Activated CD8-positive, alpha-beta T cell treated with anti-CD3 and anti-CD28 coated beads for 36 hours (primary cell): ENCODE results near the gene EPB41L4A. TPM values are rescaled to one million over a fixed set of nuclear protein-coding genes. Genes with fewer than 3 reads are reported as not detected.

ENCODE experiments used
- ATAC-seq: fragments of 200-7000 bp; cut with Tn5 transposase; one replicate; pipeline ENCODE4 v1.10.0; 2021; ENCODE audit warnings: mild to moderate bottlenecking, moderate library complexity
- CTCF ChIA-PET: fragments of 350-600 bp; sonication (Branson Sonifier 250); formaldehyde crosslinking; loops from one replicate; lab custom pipeline; 2021; ENCODE audit warnings: antibody characterized with exemption; lab: Charles Lee
- POLR2A ChIA-PET: fragments of 350-600 bp; sonication (Branson Sonifier 250); formaldehyde crosslinking; loops from one replicate; lab custom pipeline; 2021; ENCODE audit warnings: antibody characterized with exemption; lab: Charles Lee
- DNase-seq: peaks from one replicate; pipeline ENCODE4 v3.0.0-alpha.2; 2020
- H3K27ac Mint-ChIP-seq: one replicate; pipeline ENCODE4 v1.8.0; 2021; ENCODE audit warnings: mild to moderate bottlenecking, mixed read lengths
- H3K27me3 Mint-ChIP-seq: one replicate; pipeline ENCODE4 v1.8.0; 2021; ENCODE audit warnings: mixed read lengths
- H3K36me3 Mint-ChIP-seq: one replicate; pipeline ENCODE4 v1.8.0; 2021; ENCODE audit warnings: low read depth, mixed read lengths
- H3K4me1 Mint-ChIP-seq: one replicate; pipeline ENCODE4 v1.8.0; 2021; ENCODE audit warnings: low read depth, mixed read lengths
- H3K4me3 Mint-ChIP-seq: one replicate; pipeline ENCODE4 v1.8.0; 2021; ENCODE audit warnings: mild to moderate bottlenecking, moderate library complexity, mixed read lengths
- H3K9me3 Mint-ChIP-seq: one replicate; pipeline ENCODE4 v1.8.0; 2021; ENCODE audit warnings: mixed read lengths
- CTCF ChIP-seq: fragments of 200-600 bp; IDR thresholded peaks from one replicate; pipeline ENCODE4 v1.8.0; 2022; ENCODE audit warnings: antibody characterized with exemption, mild to moderate bottlenecking
- intact Hi-C: fragments of 100-400 bp; cut with micrococcal nuclease; formaldehyde crosslinking; loops from one replicate; pipeline ENCODE4 v1.10.0; 2022
- total RNA-seq, 2 experiments: library from RNA; stranded (reverse); gene quantifications; one replicate each; pipeline ENCODE4 v1.2.3, GENCODE V29; 2021

Gene EPB41L4A
- total RNA-seq, 2 experiments from 2014 or later: 0.25 TPM; not detected in 1

- peak; percentile 89 for TF ChIP-seq CTCF
- CTCF ChIA-PET: interaction anchor here (0.5 to 3.7 kb wide), 33 partner anchors 9 to 582 kb away, joined by 3 to 32 read pairs (median 4); partner anchors contain the start of gene EPB41L4A
- intact Hi-C loops: loop anchor here (5.0 kb wide), 1 partner anchor 247 kb away; no protein-coding TSS in a partner anchor
Measured at GRCh38 chr5:112174959-112175594, 244.0 kb downstream of the EPB41L4A start.

GRCh38 chr5:112165897-112166737, 253.0 kb downstream of the EPB41L4A start:
- intact Hi-C loops: no loop called here
- no peak for TF ChIP-seq CTCF
- DNase-seq: no peak

More at GRCh38 chr5:112174959-112175594, 244.0 kb downstream of the EPB41L4A start:
- no peaks in the 10 kb centered on the region for H3K36me3 Mint-ChIP-seq
- peaks cover 9% of the 10 kb centered on the region for H3K27me3 Mint-ChIP-seq
- no peaks in the 10 kb centered on the region for H3K4me1 Mint-ChIP-seq
- no peak overlapping the region for H3K27ac Mint-ChIP-seq
- ATAC-seq: peak; percentile 78
- DNase-seq: peak; percentile 63
- POLR2A ChIA-PET: interaction anchor here (1.0 to 1.3 kb wide), 2 partner anchors 10 to 14 kb away, joined by 3 read pairs; no protein-coding TSS in a partner anchor
- H3K4me3 Mint-ChIP-seq: no peak overlapping the region
- no peaks in the 10 kb centered on the region for H3K9me3 Mint-ChIP-seq

GRCh38 chr5:112165399-112165798, 253.7 kb downstream of the EPB41L4A start:
- no peak for TF ChIP-seq CTCF
- POLR2A ChIA-PET: interaction anchor here (1.0 to 1.4 kb wide), 2 partner anchors 10 kb away, joined by 3 to 4 read pairs; no protein-coding TSS in a partner anchor
- peak overlapping the region; percentile 4 for H3K27ac Mint-ChIP-seq

More at GRCh38 chr5:112165897-112166737, 253.0 kb downstream of the EPB41L4A start:
- ChIA-PET CTCF (interaction anchor here (1.0 to 4.4 kb wide), 3 partner anchors 9 to 634 kb away, joined by 3 to 32 read pairs (median 4); no protein-coding TSS in a partner anchor), POLR2A (interaction anchor here (0.8 to 1.4 kb wide), 2 partner anchors 11 kb away, joined by 3 to 4 read pairs; no protein-coding TSS in a partner anchor)
- Mint-ChIP-seq H3K27ac (peak overlapping the region; percentile 44), H3K9me3 (no peaks in the 10 kb centered on the region), H3K4me1 (peaks cover 24% of the 10 kb centered on the region), H3K4me3 (no peak overlapping the region), H3K27me3 (no peaks in the 10 kb centered on the region), H3K36me3 (peaks cover 56% of the 10 kb centered on the region)
- no peak for ATAC-seq

GRCh38 chr5:112163435-112163834, 255.6 kb downstream of the EPB41L4A start:
- peaks cover 58% of the 10 kb centered on the region for H3K36me3 Mint-ChIP-seq
- DNase-seq (no peak), ATAC-seq (no peak)
- H3K4me3 Mint-ChIP-seq: peak overlapping the region; percentile 86
- H3K27ac Mint-ChIP-seq: peak overlapping the region; percentile 70
- no peaks in the 10 kb centered on the region for H3K27me3 Mint-ChIP-seq
- intact Hi-C loops: no loop called here
- no peak for TF ChIP-seq CTCF
- CTCF ChIA-PET: interaction anchor here (4.4 kb wide), 1 partner anchor 12 kb away, joined by 32 read pairs; no protein-coding TSS in a partner anchor
- H3K9me3 Mint-ChIP-seq: no peaks in the 10 kb centered on the region
- POLR2A ChIA-PET: no interaction called here
- peaks cover 28% of the 10 kb centered on the region for H3K4me1 Mint-ChIP-seq

More at GRCh38 chr5:112165399-112165798, 253.7 kb downstream of the EPB41L4A start:
- DNase-seq (no peak), ATAC-seq (no peak)
- no peak overlapping the region for H3K4me3 Mint-ChIP-seq
- no peaks in the 10 kb centered on the region for H3K27me3 Mint-ChIP-seq
- H3K4me1 Mint-ChIP-seq: peaks cover 25% of the 10 kb centered on the region
- H3K9me3 Mint-ChIP-seq: no peaks in the 10 kb centered on the region
- peaks cover 60% of the 10 kb centered on the region for H3K36me3 Mint-ChIP-seq
- CTCF ChIA-PET: interaction anchor here (1.0 to 4.4 kb wide), 4 partner anchors 10 to 634 kb away, joined by 3 to 32 read pairs (median 4); no protein-coding TSS in a partner anchor
- intact Hi-C loops: no loop called here
